Breast epithelium (tissue), 4 donors: ENCODE measurements around the gene MRGPRX2. TPM values are rescaled to one million over a fixed set of nuclear protein-coding genes. Genes with fewer than 3 reads are reported as not detected.

Experiments used
- DNase-seq, 2 donors: peaks; one replicate each; pipeline ENCODE4 v3.0.0-alpha.2; 2019; ENCODE audit warnings: low spot score in 2 of 2
- H3K27ac ChIP-seq, 2 donors: fragments of 200-600 bp; sonication (generic) in 1 of 2; one replicate each; pipeline ENCODE4 v1.5.1; 2016 to 2019; ENCODE audit warnings: mild to moderate bottlenecking in 1 of 2
- H3K27me3 ChIP-seq, 2 donors: fragments of 200-600 bp; sonication (generic) in 1 of 2; one replicate each; pipeline versions ENCODE4 v1.5.1 to v1.6.0; 2017 to 2019; ENCODE audit warnings: control low read depth in 1 of 2, mild to moderate bottlenecking in 1 of 2
- H3K36me3 ChIP-seq: fragments of 200-600 bp; one replicate; pipeline ENCODE4 v1.5.1; 2019
- H3K4me1 ChIP-seq, 2 donors: fragments of 200-600 bp; sonication (generic); one replicate each; pipeline ENCODE4 v1.5.1; 2016 to 2019; ENCODE audit warnings: control low read depth in 1 of 2
- H3K4me3 ChIP-seq, 3 donors: fragments of 200-600 bp; sonication (generic); 1 replicate in 2 of 3; 2 replicates in 1 of 3; pipeline ENCODE4 v1.5.1; 2016 to 2019; ENCODE audit warnings: mild to moderate bottlenecking in 3 of 3, moderate library complexity in 2 of 3
- H3K9me3 ChIP-seq, 2 donors: fragments of 200-600 bp; sonication (generic) in 1 of 2; one replicate each; pipeline ENCODE4 v1.5.1; 2016 to 2019; ENCODE audit warnings: control low read depth in 1 of 2
- CTCF ChIP-seq, 3 donors: fragments of 450-650 bp; IDR thresholded peaks; one replicate each; pipeline ENCODE4 v1.5.1; 2016 to 2017; ENCODE audit warnings: antibody characterized with exemption in 3 of 3, mild to moderate bottlenecking in 3 of 3, moderate library complexity in 3 of 3
- POLR2A ChIP-seq: fragments of 450-650 bp; IDR thresholded peaks from one replicate; pipeline ENCODE4 v1.6.1; 2016; ENCODE audit warnings: antibody characterized with exemption, mild to moderate bottlenecking, moderate library complexity
- POLR2AphosphoS5 ChIP-seq, 3 donors: sonication (generic); formaldehyde crosslinking; IDR thresholded peaks; one replicate each; pipeline ENCODE4 v1.6.1; 2017; ENCODE audit warnings: antibody characterized with exemption in 3 of 3
- intact Hi-C: fragments of 100-400 bp; cut with DNase I; formaldehyde crosslinking; loops from one replicate; pipeline ENCODE4 v1.15.1; 2023; ENCODE audit warnings: low total_unique reads
- total RNA-seq, 3 donors: library from RNA; depleted of rRNA; stranded (reverse); fragments of >200 nt; gene quantifications; one replicate each; pipeline ENCODE4 v1.1.0, GENCODE V29; 2016

Gene MRGPRX2
- 1 to 10 TPM in 1 of 3 donors, not detected in 2; 1.4 TPM for total RNA-seq

GRCh38 chr11:19060629-19061028, at the start of gene MRGPRX2:
Gene MRGPRX2, minus strand, starts transcription at chr11:19060717. Its CDS starts 4,315 bp downstream, at chr11:19056402.
- no peak within 1 kb of the TSS for H3K4me3 ChIP-seq

GRCh38 chr11:19110295-19110694, 49.8 kb upstream of the MRGPRX2 start:
- Histone ChIP-seq H3K4me3 (no peak overlapping the region), H3K36me3 (no peaks in the 10 kb centered on the region), H3K27me3 (no peaks in the 10 kb centered on the region), H3K9me3 (no peaks in the 10 kb centered on the region), H3K27ac (no peak overlapping the region), H3K4me1 (no peaks in the 10 kb centered on the region)
- TF ChIP-seq POLR2AphosphoS5 (IDR thresholded peaks at IDR 0.05) (no peak), CTCF (IDR thresholded peaks at IDR 0.05) (no peak), POLR2A (no peak)
- no peak for DNase-seq
- intact Hi-C loops = no loop called here

More at GRCh38 chr11:19060629-19061028, at the start of gene MRGPRX2:
- no peaks in the 10 kb centered on the region for H3K4me1 ChIP-seq
- no peak for DNase-seq
- H3K9me3 ChIP-seq = no peaks in the 10 kb centered on the region
- H3K36me3 ChIP-seq = no peaks in the 10 kb centered on the region
- no peaks in the 10 kb centered on the region for H3K27me3 ChIP-seq
- TF ChIP-seq POLR2AphosphoS5 (IDR thresholded peaks at IDR 0.05) = no peak
- H3K27ac ChIP-seq = no peak within 1 kb of the TSS
- intact Hi-C loops = no loop called here

- no peaks in the 10 kb centered on the region for H3K27me3 ChIP-seq
- no peak overlapping the region for H3K4me3 ChIP-seq
- H3K27ac ChIP-seq = no peak overlapping the region
- H3K4me1 ChIP-seq = no peaks in the 10 kb centered on the region
- H3K36me3 ChIP-seq = no peaks in the 10 kb centered on the region
- TF ChIP-seq POLR2AphosphoS5 (IDR thresholded peaks at IDR 0.05) = no peak
- TF ChIP-seq POLR2A = no peak
- DNase-seq = no peak
- H3K9me3 ChIP-seq = no peaks in the 10 kb centered on the region
- intact Hi-C loops = no loop called here
These were observed 46.6 kb upstream of the MRGPRX2 start for GRCh38 chr11:19107125-19107524.

GRCh38 chr11:19105011-19105410, 44.5 kb upstream of the MRGPRX2 start:
- Histone ChIP-seq H3K4me3 (no peak overlapping the region), H3K27me3 (no peaks in the 10 kb centered on the region), H3K4me1 (no peaks in the 10 kb centered on the region), H3K27ac (no peak overlapping the region), H3K9me3 (no peaks in the 10 kb centered on the region), H3K36me3 (no peaks in the 10 kb centered on the region)
- DNase-seq = no peak
- intact Hi-C loops = no loop called here
- TF ChIP-seq CTCF (IDR thresholded peaks at IDR 0.05) (no peak), POLR2AphosphoS5 (IDR thresholded peaks at IDR 0.05) (no peak), POLR2A (no peak)

GRCh38 chr11:19102521-19102900, 42.0 kb upstream of the MRGPRX2 start:
- no peak overlapping the region for H3K27ac ChIP-seq
- H3K9me3 ChIP-seq = no peaks in the 10 kb centered on the region
- H3K27me3 ChIP-seq = no peaks in the 10 kb centered on the region
- intact Hi-C loops = no loop called here
- no peak overlapping the region for H3K4me3 ChIP-seq
- H3K4me1 ChIP-seq = no peaks in the 10 kb centered on the region
- no peak for DNase-seq
- no peaks in the 10 kb centered on the region for H3K36me3 ChIP-seq
- TF ChIP-seq CTCF (IDR thresholded peaks at IDR 0.05) (no peak), POLR2AphosphoS5 (IDR thresholded peaks at IDR 0.05) (no peak), POLR2A (no peak)

- no peaks in the 10 kb centered on the region for H3K27me3 ChIP-seq
- H3K4me3 ChIP-seq = no peak overlapping the region
- TF ChIP-seq POLR2A (no peak), POLR2AphosphoS5 (IDR thresholded peaks at IDR 0.05) (no peak), CTCF (IDR thresholded peaks at IDR 0.05) (no peak)
- no peak for DNase-seq
- H3K27ac ChIP-seq = no peak overlapping the region
- no peaks in the 10 kb centered on the region for H3K4me1 ChIP-seq
- intact Hi-C loops = no loop called here
- H3K36me3 ChIP-seq = no peaks in the 10 kb centered on the region
- H3K9me3 ChIP-seq = no peaks in the 10 kb centered on the region
These were observed 41.4 kb upstream of the MRGPRX2 start for GRCh38 chr11:19101796-19102520.
